GM23338 (cell line): ENCODE data around the gene C18orf32. TPM values are rescaled to one million over a fixed set of nuclear protein-coding genes. Genes with fewer than 3 reads are reported as not detected.

Experiments used
- EZH2 ChIP-seq: fragments of 200-600 bp; sonication (generic); IDR thresholded peaks from one replicate; pipeline ENCODE4 v1.8.0; 2017; ENCODE audit warnings: antibody characterized with exemption, mild to moderate bottlenecking, low read depth; ENCODE audit not compliant: unreplicated experiment
- STAT1 ChIP-seq: IDR thresholded peaks from one replicate; pipeline ENCODE4 v1.6.1; 2016; ENCODE audit warnings: antibody characterized with exemption; ENCODE audit not compliant: unreplicated experiment
- ZNF462 ChIP-seq: fragments of 250-450 bp; sonication (Bioruptor Pico); IDR thresholded peaks from 2 replicates; pipeline ENCODE4 v1.5.0; 2020; ENCODE audit warnings: mild to moderate bottlenecking, moderate library complexity
- microRNA counts: library from miRNA; unstranded; fragments of <30 nt; microRNA quantifications from one replicate; lab custom pipeline; 2017
- polyA plus RNA-seq: library from polyadenylated mRNA; unstranded; fragments of >200 nt; fragmentation: Nextera tagmentation; extraction: Ambion mirVana; gene quantifications from 2 replicates; pipeline ENCODE4 v1.2.1, GENCODE V29; 2016
- small RNA-seq: library from RNA; depleted of rRNA; stranded (forward); fragments of <200 nt; gene quantifications from one replicate; pipeline ENCODE3, GENCODE V24; 2014; ENCODE audit warnings: low replicate concordance
- total RNA-seq: library from RNA; depleted of rRNA; stranded (reverse); fragments of >200 nt; shearing (Covaris generic); gene quantifications from 2 replicates; pipeline ENCODE4 v1.2.3, GENCODE V29; 2014; rRNA removed
- TF ChIP-seq, protein P1 (sequence below): IDR thresholded peaks from 2 replicates; pipeline ENCODE4 v1.6.1; 2016; ENCODE audit warnings: antibody characterized with exemption
- TF ChIP-seq, protein P2 (sequence below): IDR thresholded peaks from one replicate; pipeline ENCODE4 v1.6.1; 2018; ENCODE audit warnings: antibody characterized with exemption; ENCODE audit not compliant: unreplicated experiment

Gene C18orf32
- total and polyA plus RNA-seq, 2 experiments from 2014 or later: 25.3 to 72.4 TPM

- TF ChIP-seq ZNF462: no peak
- TF ChIP-seq STAT1: no peak
- no peak for TF ChIP-seq EZH2
- TF ChIP-seq, protein P1, sequence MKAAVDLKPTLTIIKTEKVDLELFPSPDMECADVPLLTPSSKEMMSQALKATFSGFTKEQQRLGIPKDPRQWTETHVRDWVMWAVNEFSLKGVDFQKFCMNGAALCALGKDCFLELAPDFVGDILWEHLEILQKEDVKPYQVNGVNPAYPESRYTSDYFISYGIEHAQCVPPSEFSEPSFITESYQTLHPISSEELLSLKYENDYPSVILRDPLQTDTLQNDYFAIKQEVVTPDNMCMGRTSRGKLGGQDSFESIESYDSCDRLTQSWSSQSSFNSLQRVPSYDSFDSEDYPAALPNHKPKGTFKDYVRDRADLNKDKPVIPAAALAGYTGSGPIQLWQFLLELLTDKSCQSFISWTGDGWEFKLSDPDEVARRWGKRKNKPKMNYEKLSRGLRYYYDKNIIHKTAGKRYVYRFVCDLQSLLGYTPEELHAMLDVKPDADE: no peak
- TF ChIP-seq, protein P2, sequence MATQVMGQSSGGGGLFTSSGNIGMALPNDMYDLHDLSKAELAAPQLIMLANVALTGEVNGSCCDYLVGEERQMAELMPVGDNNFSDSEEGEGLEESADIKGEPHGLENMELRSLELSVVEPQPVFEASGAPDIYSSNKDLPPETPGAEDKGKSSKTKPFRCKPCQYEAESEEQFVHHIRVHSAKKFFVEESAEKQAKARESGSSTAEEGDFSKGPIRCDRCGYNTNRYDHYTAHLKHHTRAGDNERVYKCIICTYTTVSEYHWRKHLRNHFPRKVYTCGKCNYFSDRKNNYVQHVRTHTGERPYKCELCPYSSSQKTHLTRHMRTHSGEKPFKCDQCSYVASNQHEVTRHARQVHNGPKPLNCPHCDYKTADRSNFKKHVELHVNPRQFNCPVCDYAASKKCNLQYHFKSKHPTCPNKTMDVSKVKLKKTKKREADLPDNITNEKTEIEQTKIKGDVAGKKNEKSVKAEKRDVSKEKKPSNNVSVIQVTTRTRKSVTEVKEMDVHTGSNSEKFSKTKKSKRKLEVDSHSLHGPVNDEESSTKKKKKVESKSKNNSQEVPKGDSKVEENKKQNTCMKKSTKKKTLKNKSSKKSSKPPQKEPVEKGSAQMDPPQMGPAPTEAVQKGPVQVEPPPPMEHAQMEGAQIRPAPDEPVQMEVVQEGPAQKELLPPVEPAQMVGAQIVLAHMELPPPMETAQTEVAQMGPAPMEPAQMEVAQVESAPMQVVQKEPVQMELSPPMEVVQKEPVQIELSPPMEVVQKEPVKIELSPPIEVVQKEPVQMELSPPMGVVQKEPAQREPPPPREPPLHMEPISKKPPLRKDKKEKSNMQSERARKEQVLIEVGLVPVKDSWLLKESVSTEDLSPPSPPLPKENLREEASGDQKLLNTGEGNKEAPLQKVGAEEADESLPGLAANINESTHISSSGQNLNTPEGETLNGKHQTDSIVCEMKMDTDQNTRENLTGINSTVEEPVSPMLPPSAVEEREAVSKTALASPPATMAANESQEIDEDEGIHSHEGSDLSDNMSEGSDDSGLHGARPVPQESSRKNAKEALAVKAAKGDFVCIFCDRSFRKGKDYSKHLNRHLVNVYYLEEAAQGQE: no peak
Measured at GRCh38 chr18:49431165-49431962, 55.7 kb downstream of the C18orf32 start (continued).

MicroRNAs encoded within 50 kb of the gene (microRNA counts, 767-probe panel; counts per million panel counts)
- microRNA hsa-miR-1539 (lab: Ali Mortazavi, UCI): not detected

Small RNA genes within 50 kb of the gene (small RNA-seq; reads per million reads assigned to genes)
- gene SNORD58A (not detected), gene SNORD58C (not detected)

Other genes starting within 250 kb of the C18orf32 start
- gene DYM, start 26.6 kb downstream of the C18orf32 start, total RNA-seq: 74.4 and 74.6 TPM in 2 replicates
- gene DYM, start 26.6 kb downstream of the C18orf32 start, polyA plus RNA-seq: 31.0 and 33.9 TPM in 2 replicates
- gene RPL17, start 5.2 kb upstream of the C18orf32 start, total RNA-seq: 1,557 and 1,628 TPM in 2 replicates
- 2,501 and 2,645 TPM in 2 replicates for gene RPL17, start 5.2 kb upstream of the C18orf32 start, polyA plus RNA-seq
- 17.2 and 17.7 TPM in 2 replicates for gene LIPG, start 74.8 kb upstream of the C18orf32 start, total RNA-seq
- gene LIPG, start 74.8 kb upstream of the C18orf32 start, polyA plus RNA-seq: 3.3 and 4.9 TPM in 2 replicates